PC-3 (cell line): ENCODE data around the gene OTUD1. TPM values are rescaled to one million over a fixed set of nuclear protein-coding genes. Genes with fewer than 3 reads are reported as not detected.
A peak's percentile ranks its signal among the peaks of the same experiment; 100 is the strongest.

Experiments
- ATAC-seq: fragments of 200-7000 bp; cut with Tn5 transposase; 2 replicates; pipeline ENCODE4 v1.9.1; 2020; ENCODE audit warnings: mild to moderate bottlenecking, moderate library complexity
- BruUV-seq: library from RNA; stranded (reverse); fragments of 400-500 nt; replicated peaks from 2 replicates; lab custom pipeline; 2021; lab: Mats Ljungman, UMichigan
- CTCF ChIA-PET: fragments of 300-600 bp; sonication (Branson Sonifier 250); formaldehyde crosslinking; loops from one replicate; lab custom pipeline; 2022; ENCODE audit warnings: antibody characterized with exemption; lab: Charles Lee
- POLR2A ChIA-PET: fragments of 300-600 bp; sonication (Branson Sonifier 250); formaldehyde crosslinking; loops from one replicate; lab custom pipeline; 2022; ENCODE audit warnings: antibody characterized with exemption; ENCODE audit not compliant: unreplicated experiment; lab: Charles Lee
- DNase-seq: peaks from one replicate; pipeline ENCODE4 v3.0.0-alpha.2; 2015
- H2AFZ ChIP-seq: fragments of 300-600 bp; sonication (generic); 2 replicates; pipeline ENCODE4 v1.6.0; 2016; ENCODE audit warnings: antibody characterized with exemption, low read length
- H3F3A ChIP-seq: fragments of 300-600 bp; sonication (generic); one replicate; pipeline ENCODE4 v1.6.0; 2017; ENCODE audit warnings: antibody characterized with exemption, low read length, control low read depth, mild to moderate bottlenecking; ENCODE audit not compliant: unreplicated experiment
- H3K27ac ChIP-seq: fragments of 300-600 bp; sonication (generic); 2 replicates; pipeline ENCODE4 v1.5.1; 2016; ENCODE audit warnings: mild to moderate bottlenecking, low read length
- H3K27me3 ChIP-seq: fragments of 300-600 bp; sonication (generic); 2 replicates; pipeline ENCODE4 v1.6.1; 2016; ENCODE audit warnings: low read length, mixed read lengths
- H3K36me3 ChIP-seq: fragments of 300-600 bp; sonication (generic); 2 replicates; pipeline ENCODE4 v1.6.1; 2016; ENCODE audit warnings: low read depth, mixed run types, low read length, mixed read lengths
- H3K4me1 ChIP-seq: fragments of 300-600 bp; sonication (generic); 2 replicates; pipeline ENCODE4 v1.5.1; 2016; ENCODE audit warnings: low read length; ENCODE audit not compliant: insufficient read depth
- H3K4me2 ChIP-seq: fragments of 300-600 bp; sonication (generic); 2 replicates; pipeline ENCODE4 v1.6.0; 2016; ENCODE audit warnings: low read length
- H3K4me3 ChIP-seq: fragments of 300-600 bp; sonication (generic); 2 replicates; pipeline ENCODE4 v1.5.1; 2016; ENCODE audit warnings: mild to moderate bottlenecking, low read length, mixed read lengths
- H3K79me2 ChIP-seq: fragments of 300-600 bp; sonication (generic); 2 replicates; pipeline ENCODE4 v1.6.1; 2017; ENCODE audit warnings: low read length, mixed read lengths
- H3K9ac ChIP-seq: fragments of 300-600 bp; sonication (generic); 2 replicates; pipeline ENCODE4 v1.6.0; 2016; ENCODE audit warnings: mild to moderate bottlenecking, low read length
- H3K9me2 ChIP-seq: fragments of 300-600 bp; sonication (generic); replicated peaks from 2 replicates; pipeline ENCODE4 v1.6.1; 2016; ENCODE audit warnings: mixed run types, low read length, mixed read lengths
- H3K9me3 ChIP-seq: fragments of 300-600 bp; sonication (generic); 2 replicates; pipeline ENCODE4 v1.6.1; 2016; ENCODE audit warnings: low read length, mixed read lengths
- H4K20me1 ChIP-seq: fragments of 300-600 bp; sonication (generic); 2 replicates; pipeline ENCODE4 v1.6.1; 2016; ENCODE audit warnings: low read length, mixed read lengths
- EZH2 ChIP-seq: fragments of 300-600 bp; sonication (generic); IDR thresholded peaks from one replicate; pipeline ENCODE4 v1.6.1; 2017; ENCODE audit warnings: antibody characterized with exemption, mild to moderate bottlenecking, low read length; ENCODE audit not compliant: unreplicated experiment
- EZH2phosphoT487 ChIP-seq: fragments of 300-600 bp; sonication (generic); IDR thresholded peaks from 2 replicates; pipeline ENCODE4 v1.6.1; 2018; ENCODE audit warnings: mild to moderate bottlenecking, antibody characterized with exemption, low read length, borderline replicate concordance
- intact Hi-C: fragments of 100-400 bp; cut with micrococcal nuclease; formaldehyde crosslinking; loops from 2 replicates; pipeline ENCODE4 v1.9.0; 2023
- total RNA-seq: library from RNA; depleted of rRNA; stranded (reverse); fragments of >200 nt; gene quantifications from 2 replicates; pipeline ENCODE4 v1.2.3, GENCODE V29; 2014
- TF ChIP-seq, protein P1 (sequence below): fragments of 300-600 bp; sonication (generic); conservative IDR thresholded peaks from 2 replicates; pipeline ENCODE4 v1.5.1; 2017; ENCODE audit warnings: antibody characterized with exemption, low read depth, mild to moderate bottlenecking, low read length

OTUD1 gene
- total RNA-seq, 1 experiment from 2014 or later: 6.0 TPM

DNA sequence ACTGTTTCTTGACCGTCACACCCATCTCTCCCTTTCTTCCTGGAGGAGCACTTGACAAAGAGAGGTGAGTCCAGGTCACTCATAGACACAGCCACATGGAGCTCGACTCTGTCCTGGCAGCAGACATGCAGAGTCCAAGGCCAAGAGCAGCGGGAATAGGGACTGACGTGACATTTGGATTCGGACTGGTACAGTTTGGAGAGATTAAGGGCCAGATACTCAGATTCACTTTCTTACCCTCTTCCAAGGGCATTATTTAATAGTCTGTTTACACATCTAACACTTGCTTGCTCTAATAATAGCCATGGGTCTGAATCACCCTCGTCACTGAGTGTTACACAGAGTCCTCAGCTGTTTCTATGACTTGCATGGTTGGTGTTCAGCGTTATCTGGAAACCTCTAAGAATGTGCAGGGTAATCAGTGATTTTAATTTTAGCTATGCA is 39.2 kb upstream of the OTUD1 start:
- ATAC-seq: peak; percentile 45
- H2AFZ ChIP-seq: peak overlapping the region; percentile 18; the same call in 1 of the 2 replicates
- H3K27me3 ChIP-seq: no peaks in the 10 kb centered on the region
- no peaks in the 10 kb centered on the region for H3K9me2 ChIP-seq
- no peak overlapping the region for H3K9ac ChIP-seq
- intact Hi-C loops: no loop called here
- no TSS peak for BruUV-seq
- H3K4me3 ChIP-seq: no peak overlapping the region
- no peaks in the 10 kb centered on the region for H4K20me1 ChIP-seq
- no peak overlapping the region for H3K27ac ChIP-seq
- no peaks in the 10 kb centered on the region; the same call in 1 of the 2 replicates for H3K4me1 ChIP-seq
- no peaks in the 10 kb centered on the region for H3K79me2 ChIP-seq
- POLR2A ChIA-PET: no interaction called here
- TF ChIP-seq, protein P1, sequence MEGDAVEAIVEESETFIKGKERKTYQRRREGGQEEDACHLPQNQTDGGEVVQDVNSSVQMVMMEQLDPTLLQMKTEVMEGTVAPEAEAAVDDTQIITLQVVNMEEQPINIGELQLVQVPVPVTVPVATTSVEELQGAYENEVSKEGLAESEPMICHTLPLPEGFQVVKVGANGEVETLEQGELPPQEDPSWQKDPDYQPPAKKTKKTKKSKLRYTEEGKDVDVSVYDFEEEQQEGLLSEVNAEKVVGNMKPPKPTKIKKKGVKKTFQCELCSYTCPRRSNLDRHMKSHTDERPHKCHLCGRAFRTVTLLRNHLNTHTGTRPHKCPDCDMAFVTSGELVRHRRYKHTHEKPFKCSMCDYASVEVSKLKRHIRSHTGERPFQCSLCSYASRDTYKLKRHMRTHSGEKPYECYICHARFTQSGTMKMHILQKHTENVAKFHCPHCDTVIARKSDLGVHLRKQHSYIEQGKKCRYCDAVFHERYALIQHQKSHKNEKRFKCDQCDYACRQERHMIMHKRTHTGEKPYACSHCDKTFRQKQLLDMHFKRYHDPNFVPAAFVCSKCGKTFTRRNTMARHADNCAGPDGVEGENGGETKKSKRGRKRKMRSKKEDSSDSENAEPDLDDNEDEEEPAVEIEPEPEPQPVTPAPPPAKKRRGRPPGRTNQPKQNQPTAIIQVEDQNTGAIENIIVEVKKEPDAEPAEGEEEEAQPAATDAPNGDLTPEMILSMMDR: no peak
- TF ChIP-seq EZH2phosphoT487: no peak
- no peak for TF ChIP-seq EZH2
- H3F3A ChIP-seq: no peaks in the 10 kb centered on the region
- CTCF ChIA-PET: no interaction called here
- DNase-seq: peak; percentile 28
- no peaks in the 10 kb centered on the region for H3K9me3 ChIP-seq
- no peak overlapping the region for H3K4me2 ChIP-seq
- no peaks in the 10 kb centered on the region for H3K36me3 ChIP-seq

DNA sequence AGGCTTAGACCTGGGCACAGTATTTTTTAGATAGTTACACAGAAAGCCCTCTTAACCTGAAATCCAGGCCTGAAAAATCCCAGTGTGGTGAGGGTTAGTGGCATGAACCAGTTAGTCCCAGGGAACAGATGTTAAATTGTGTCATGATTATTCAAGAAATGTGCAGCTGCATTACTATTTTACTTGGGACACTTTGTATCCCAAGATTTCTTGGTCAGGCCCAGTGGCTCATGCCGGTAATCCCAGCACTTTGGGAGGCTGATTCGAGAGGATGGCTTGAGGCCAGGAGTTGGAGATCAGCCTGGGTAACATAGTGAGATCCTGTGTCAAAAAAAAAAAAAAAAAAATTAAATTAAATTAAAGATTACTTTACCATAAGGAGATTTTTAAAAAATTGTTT is 36.0 kb upstream of the OTUD1 start:
- CTCF ChIA-PET: no interaction called here
- H3K27ac ChIP-seq: no peak overlapping the region
- H3F3A ChIP-seq: no peaks in the 10 kb centered on the region
- no peaks in the 10 kb centered on the region for H3K79me2 ChIP-seq
- H3K4me2 ChIP-seq: no peak overlapping the region
- H3K4me3 ChIP-seq: no peak overlapping the region
- no peak for ATAC-seq
- no peak overlapping the region for H2AFZ ChIP-seq
- H3K4me1 ChIP-seq: no peaks in the 10 kb centered on the region; the same call in 1 of the 2 replicates
- BruUV-seq: no TSS peak
- intact Hi-C loops: no loop called here
- H3K9me3 ChIP-seq: no peaks in the 10 kb centered on the region
- no peak for DNase-seq
- H4K20me1 ChIP-seq: no peaks in the 10 kb centered on the region
- no peaks in the 10 kb centered on the region for H3K9me2 ChIP-seq
- H3K36me3 ChIP-seq: no peaks in the 10 kb centered on the region
- no peak overlapping the region for H3K9ac ChIP-seq
- TF ChIP-seq EZH2: no peak
- TF ChIP-seq EZH2phosphoT487: no peak
- TF ChIP-seq, protein P1: no peak
- no peaks in the 10 kb centered on the region for H3K27me3 ChIP-seq
- POLR2A ChIA-PET: no interaction called here

DNA sequence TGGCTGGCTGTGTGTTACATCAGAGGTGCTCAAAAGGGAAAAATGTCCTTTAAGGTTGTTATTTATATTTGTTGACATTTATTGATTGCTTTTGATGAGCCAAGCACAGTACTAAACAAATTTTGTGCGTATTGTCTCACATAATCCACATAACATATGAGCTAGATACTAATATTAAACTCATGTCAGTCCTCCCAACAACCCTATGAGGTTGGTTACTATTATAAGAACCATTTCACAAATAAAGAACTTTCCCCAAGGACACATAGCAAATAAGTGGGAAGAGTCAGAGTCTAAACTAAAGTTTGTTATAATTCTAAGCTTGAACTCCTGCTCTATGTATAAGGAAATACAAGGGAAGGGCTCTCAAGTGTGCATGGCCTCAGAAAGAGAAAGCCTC is 35.6 kb upstream of the OTUD1 start:
- Histone ChIP-seq H3K27me3 (no peaks in the 10 kb centered on the region), H3K4me3 (no peak overlapping the region), H3K36me3 (no peaks in the 10 kb centered on the region), H3F3A (no peaks in the 10 kb centered on the region), H3K27ac (no peak overlapping the region), H3K9ac (no peak overlapping the region), H3K9me3 (no peaks in the 10 kb centered on the region), H3K4me2 (no peak overlapping the region), H3K79me2 (no peaks in the 10 kb centered on the region), H2AFZ (no peak overlapping the region), H4K20me1 (no peaks in the 10 kb centered on the region), H3K9me2 (no peaks in the 10 kb centered on the region), H3K4me1 (no peaks in the 10 kb centered on the region; the same call in 1 of the 2 replicates)
- DNase-seq: no peak
- intact Hi-C loops: no loop called here
- ATAC-seq: no peak
- POLR2A ChIA-PET: no interaction called here
- no peak for TF ChIP-seq EZH2phosphoT487
- TF ChIP-seq, protein P1: no peak
- no TSS peak for BruUV-seq
- CTCF ChIA-PET: no interaction called here
